GM19023 (cell line): Measurements from ENCODE around the gene MYLK.

Experiments
- ATAC-seq: cut with Tn5 transposase; IDR thresholded peaks from one replicate; pipeline ENCODE4 v1.9.1; 2021; ENCODE audit warnings: mild to moderate bottlenecking, moderate library complexity; ENCODE audit not compliant: unreplicated experiment

Gene MYLK

GRCh38 chr3:123792473-123793201 is 91.5 kb downstream of the MYLK start:
- ATAC-seq, result no peak

- no peak for ATAC-seq
Measured at GRCh38 chr3:123791898-123792297, 92.2 kb downstream of the MYLK start.

- ATAC-seq, result no peak
Measured at GRCh38 chr3:123791417-123791816, 92.7 kb downstream of the MYLK start.

GRCh38 chr3:123791073-123791370 is 93.1 kb downstream of the MYLK start:
- no peak for ATAC-seq

- no peak for ATAC-seq
Measured at GRCh38 chr3:123790254-123791072, 93.7 kb downstream of the MYLK start.

GRCh38 chr3:123789760-123790159 is 94.4 kb downstream of the MYLK start:
- no peak for ATAC-seq

GRCh38 chr3:123789160-123789559 is 95.0 kb downstream of the MYLK start:
- no peak for ATAC-seq

- no peak for ATAC-seq
Measured at GRCh38 chr3:123788710-123789109, 95.4 kb downstream of the MYLK start.

GRCh38 chr3:123787133-123787532 is 97.0 kb downstream of the MYLK start:
- no peak for ATAC-seq

- no peak for ATAC-seq
Measured at GRCh38 chr3:123785602-123786001, 98.5 kb downstream of the MYLK start.

GRCh38 chr3:123783811-123784210 is 100.3 kb downstream of the MYLK start:
- no peak for ATAC-seq

GRCh38 chr3:123783050-123783689 is 101.0 kb downstream of the MYLK start:
- ATAC-seq, result no peak

GRCh38 chr3:123782488-123782887 is 101.6 kb downstream of the MYLK start:
- ATAC-seq, result no peak

GRCh38 chr3:123781571-123782275 is 102.4 kb downstream of the MYLK start:
- ATAC-seq, result no peak

- no peak for ATAC-seq
Measured at GRCh38 chr3:123781138-123781537, 103.0 kb downstream of the MYLK start.

GRCh38 chr3:123780656-123781055 is 103.5 kb downstream of the MYLK start:
- no peak for ATAC-seq

GRCh38 chr3:123779655-123780231 is 104.4 kb downstream of the MYLK start:
- no peak for ATAC-seq

GRCh38 chr3:123778991-123779622 is 105.0 kb downstream of the MYLK start:
- ATAC-seq, result no peak

GRCh38 chr3:123778525-123778924 is 105.6 kb downstream of the MYLK start:
- no peak for ATAC-seq

- no peak for ATAC-seq
Measured at GRCh38 chr3:123776071-123776782, 107.9 kb downstream of the MYLK start.
